Fibroblast of the aortic adventitia (primary cell): ENCODE data around the gene OR5D18. TPM values are rescaled to one million over a fixed set of nuclear protein-coding genes. Genes with fewer than 3 reads are reported as not detected.
"Not testable (repeated sequence)": the region's sequence is repeated elsewhere in the genome, so short reads cannot be mapped to it uniquely, and the experiment has no call there.

ENCODE experiments used
- DNase-seq: peaks from one replicate; pipeline ENCODE4 v3.0.0-alpha.2; 2010; ENCODE audit warnings: low read depth
- H3K4me3 ChIP-seq: 2 replicates; pipeline ENCODE4 v1.5.1; 2011; ENCODE audit warnings: low read depth, mild to moderate bottlenecking, control low read depth, low read length, moderate library complexity
- CTCF ChIP-seq: IDR thresholded peaks from 2 replicates; pipeline ENCODE4 v1.5.1; 2011; ENCODE audit warnings: mild to moderate bottlenecking, low read length, control low read depth, inconsistent platforms; ENCODE audit not compliant: insufficient read depth
- small RNA-seq: library from RNA; depleted of rRNA; stranded (forward); fragments of <200 nt; gene quantifications from one replicate; pipeline ENCODE3, GENCODE V24; 2012
- total RNA-seq: library from RNA; depleted of rRNA; stranded (reverse); fragments of >200 nt; gene quantifications from 2 replicates; pipeline ENCODE4 v1.2.3, GENCODE V29; 2012; ENCODE audit warnings: low replicate concordance

Gene OR5D18
- total RNA-seq, 1 donor = not detected

- TF ChIP-seq CTCF = no peak
- no peak for DNase-seq
- no peak within 1 kb of the TSS for H3K4me3 ChIP-seq
Observed at GRCh38 chr11:55826919-55827318, 7.5 kb downstream of the OR5D18 start, which contains the start of gene OR5L2. Gene OR5L2, plus strand, starts transcription at chr11:55827219. Its CDS starts 0 bp downstream, at chr11:55827219.

GRCh38 chr11:55838452-55838851 is 19.0 kb downstream of the OR5D18 start, which contains the start of gene OR5D16:
Gene OR5D16, plus strand, starts transcription at chr11:55838752. Its CDS starts 0 bp downstream, at chr11:55838752.
- DNase-seq = no peak
- no peak within 1 kb of the TSS for H3K4me3 ChIP-seq
- TF ChIP-seq CTCF = no peak

- no peak overlapping the region for H3K4me3 ChIP-seq
- no peak for TF ChIP-seq CTCF
- DNase-seq = no peak
Observed at GRCh38 chr11:55847453-55847852, 28.0 kb downstream of the OR5D18 start.

GRCh38 chr11:55849037-55849436 is 29.6 kb downstream of the OR5D18 start:
- TF ChIP-seq CTCF = no peak
- H3K4me3 ChIP-seq = no peak overlapping the region
- no peak for DNase-seq

- DNase-seq = no peak
- no peak for TF ChIP-seq CTCF
- H3K4me3 ChIP-seq = no peak overlapping the region
Observed at GRCh38 chr11:55852141-55852540, 32.7 kb downstream of the OR5D18 start.

- no peak for TF ChIP-seq CTCF
- no peak for DNase-seq
- no peak overlapping the region for H3K4me3 ChIP-seq
Observed at GRCh38 chr11:55854704-55855103, 35.3 kb downstream of the OR5D18 start.

- DNase-seq, H3K4me3 ChIP-seq: not testable (repeated sequence)
Observed at GRCh38 chr11:55867354-55867753, 47.9 kb downstream of the OR5D18 start.

Small RNA genes lying within 50 kb of the gene (small RNA-seq; reads per million reads assigned to genes)
- gene AC036111.3 = not detected

Other genes starting within 250 kb of the OR5D18 start
- gene OR4C16, start 247.5 kb upstream of the OR5D18 start, total RNA-seq = not detected in 2 replicates
- not detected in 2 replicates for gene OR4C11, start 212.0 kb upstream of the OR5D18 start, total RNA-seq
- not detected in 2 replicates for gene OR4P4, start 184.5 kb upstream of the OR5D18 start, total RNA-seq
- not detected in 2 replicates for gene OR4S2, start 171.3 kb upstream of the OR5D18 start, total RNA-seq
- not detected in 2 replicates for gene OR4C6, start 157.4 kb upstream of the OR5D18 start, total RNA-seq
- gene OR5D13, start 46.2 kb upstream of the OR5D18 start, total RNA-seq = not detected in 2 replicates
- gene OR5D14, start 24.1 kb upstream of the OR5D18 start, total RNA-seq = not detected in 2 replicates
- not detected in 2 replicates for gene OR5L1, start 8.3 kb upstream of the OR5D18 start, total RNA-seq
- gene OR5L2, start 7.6 kb downstream of the OR5D18 start, total RNA-seq = not detected in 2 replicates
- gene OR5D16, start 19.1 kb downstream of the OR5D18 start, total RNA-seq = not detected in 2 replicates
- not detected in 2 replicates for gene TRIM51, start 63.7 kb downstream of the OR5D18 start, total RNA-seq
- gene OR5W2, start 95.0 kb downstream of the OR5D18 start, total RNA-seq = not detected in 2 replicates
- not detected in 2 replicates for gene OR5I1, start 116.8 kb downstream of the OR5D18 start, total RNA-seq
- not detected in 2 replicates for gene OR10AG1, start 150.3 kb downstream of the OR5D18 start, total RNA-seq
- not detected in 2 replicates for gene OR5F1, start 175.0 kb downstream of the OR5D18 start, total RNA-seq
- gene OR5AS1, start 208.0 kb downstream of the OR5D18 start, total RNA-seq = not detected in 2 replicates